SK-N-SH (cell line): ENCODE data around the gene TOM1L2. TPM values are rescaled to one million over a fixed set of nuclear protein-coding genes. Genes with fewer than 3 reads are reported as not detected.

Source experiments
- CTCF ChIA-PET: fragments of 300-600, 350-600 bp; formaldehyde crosslinking; extraction: SDS; loops from one replicate; lab custom pipeline; 2021; lab: Yijun Ruan, JAX
- POLR2A ChIA-PET: fragments of 350-600 bp; sonication (Branson Sonifier 250); formaldehyde crosslinking; extraction: SDS; loops from one replicate; lab custom pipeline; 2020; ENCODE audit warnings: antibody characterized with exemption, inconsistent platforms; lab: Yijun Ruan, JAX
- DNase-seq: peaks from one replicate; pipeline ENCODE4 v3.0.0; 2012
- H2AFZ ChIP-seq: fragments of 200-600 bp; sonication (generic); 2 replicates; pipeline ENCODE4 v1.8.1; 2016; ENCODE audit warnings: antibody characterized with exemption, mild to moderate bottlenecking, low read depth
- H3F3A ChIP-seq: fragments of 200-600 bp; sonication (generic); replicated peaks from 2 replicates; pipeline ENCODE3; 2016; ENCODE audit warnings: antibody characterized with exemption, mild to moderate bottlenecking; ENCODE audit not compliant: insufficient read depth
- H3K27ac ChIP-seq, 2 experiments: fragments of 200-500 bp in 1 of 2; fragments of 200-600 bp in 1 of 2; sonication (Bioruptor generic) in 1 of 2; sonication (generic), shearing (Covaris generic) in 1 of 2; 2 replicates each; pipeline versions ENCODE4 v1.5.1 to v1.6.1; 2014 to 2016; ENCODE audit warnings: low read depth in 2 of 2, inconsistent platforms in 1 of 2, low read length in 1 of 2, mild to moderate bottlenecking in 1 of 2, mixed read lengths in 1 of 2
- H3K27me3 ChIP-seq: fragments of 200-600 bp; sonication (generic), shearing (Covaris generic); 2 replicates; pipeline ENCODE4 v1.6.1; 2016; ENCODE audit warnings: mixed run types; ENCODE audit not compliant: insufficient read depth
- H3K36me3 ChIP-seq, 2 experiments: fragments of 200-500 bp in 1 of 2; fragments of 200-600 bp in 1 of 2; sonication (Bioruptor generic) in 1 of 2; sonication (generic) in 1 of 2; replicated peaks in 1 of 2; 2 replicates each; pipeline versions ENCODE3 to v1.5.1; 2014 to 2016; ENCODE audit warnings: low read length in 1 of 2, mild to moderate bottlenecking in 1 of 2; ENCODE audit not compliant: insufficient read depth in 2 of 2, control insufficient read depth in 1 of 2
- H3K4me1 ChIP-seq, 2 experiments: fragments of 200-500 bp in 1 of 2; fragments of 200-600 bp in 1 of 2; sonication (Bioruptor generic) in 1 of 2; sonication (generic), shearing (Covaris generic) in 1 of 2; 2 replicates each; pipeline versions ENCODE4 v1.5.1 to v1.6.1; 2014 to 2016; ENCODE audit warnings: low read depth in 1 of 2, low read length in 1 of 2, mixed run types in 1 of 2; ENCODE audit not compliant: insufficient read depth in 2 of 2, control insufficient read depth in 1 of 2
- H3K4me2 ChIP-seq: fragments of 200-600 bp; sonication (generic), shearing (Covaris generic); 2 replicates; pipeline ENCODE4 v1.6.1; 2017; ENCODE audit warnings: mixed run types
- H3K4me3 ChIP-seq, 2 experiments: fragments of 200-500 bp in 1 of 2; fragments of 200-600 bp in 1 of 2; sonication (Bioruptor generic) in 1 of 2; sonication (generic), shearing (Covaris generic) in 1 of 2; 2 replicates each; pipeline versions ENCODE4 v1.5.1 to v1.8.1; 2014 to 2016; ENCODE audit warnings: low read depth in 2 of 2, inconsistent platforms in 1 of 2, low read length in 1 of 2, mild to moderate bottlenecking in 1 of 2, mixed read lengths in 1 of 2, moderate library complexity in 1 of 2
- H3K79me2 ChIP-seq: fragments of 200-600 bp; sonication (generic); 2 replicates; pipeline ENCODE4 v1.8.1; 2017; ENCODE audit warnings: mild to moderate bottlenecking; ENCODE audit not compliant: insufficient read depth
- H3K9ac ChIP-seq: fragments of 200-600 bp; sonication (generic); 2 replicates; pipeline ENCODE4 v1.6.1; 2017; ENCODE audit warnings: mixed run types
- H3K9me2 ChIP-seq: fragments of 200-600 bp; sonication (generic); 2 replicates; pipeline ENCODE4 v1.6.1; 2017; ENCODE audit warnings: mixed run types
- H3K9me3 ChIP-seq: fragments of 200-600 bp; sonication (generic); 2 replicates; pipeline ENCODE4 v1.6.1; 2017; ENCODE audit warnings: mixed run types, mild to moderate bottlenecking, moderate library complexity
- H4K20me1 ChIP-seq: fragments of 200-600 bp; sonication (generic); 2 replicates; pipeline ENCODE4 v1.6.1; 2017; ENCODE audit warnings: mild to moderate bottlenecking, mixed run types; ENCODE audit not compliant: insufficient read depth
- CHD2 ChIP-seq: fragments of 150-350 bp; IDR thresholded peaks from 2 replicates; pipeline ENCODE4 v1.6.1; 2018; ENCODE audit warnings: low read length; ENCODE audit not compliant: partially characterized antibody
- CTCF ChIP-seq: fragments of 200-600 bp; sonication (generic); IDR thresholded peaks from 2 replicates; pipeline ENCODE4 v1.6.1; 2017; ENCODE audit warnings: antibody characterized with exemption, mild to moderate bottlenecking, moderate library complexity
- ELF1 ChIP-seq: IDR thresholded peaks from 2 replicates; pipeline ENCODE4 v1.4.0; 2012
- EP300 ChIP-seq, 2 experiments: IDR thresholded peaks; 2 replicates each; pipeline versions ENCODE4 v1.4.0 to v1.6.1; 2012; ENCODE audit warnings: borderline replicate concordance in 1 of 2, low read depth in 1 of 2, low read length in 1 of 2
- FOSL2 ChIP-seq: IDR thresholded peaks from 2 replicates; pipeline ENCODE4 v1.4.0; 2012; ENCODE audit warnings: low read depth, mild to moderate bottlenecking, moderate library complexity, borderline replicate concordance
- FOXM1 ChIP-seq: IDR thresholded peaks from 2 replicates; pipeline ENCODE4 v1.4.0; 2012; ENCODE audit warnings: low read depth, mild to moderate bottlenecking
- GABPA ChIP-seq: IDR thresholded peaks from 2 replicates; pipeline ENCODE4 v1.4.0; 2012; ENCODE audit warnings: low read depth, mild to moderate bottlenecking
- IRF3 ChIP-seq: fragments of 150-350 bp; IDR thresholded peaks from 2 replicates; pipeline ENCODE4 v1.6.1; 2016; ENCODE audit warnings: mild to moderate bottlenecking, low read depth, low read length
- NRF1 ChIP-seq: IDR thresholded peaks from 2 replicates; pipeline ENCODE4 v1.6.1; 2012; ENCODE audit warnings: low read depth, mild to moderate bottlenecking, low read length
- PBX3 ChIP-seq: IDR thresholded peaks from 2 replicates; pipeline ENCODE4; 2012
- RXRA ChIP-seq: IDR thresholded peaks from 2 replicates; pipeline ENCODE4 v1.4.0; 2012; ENCODE audit warnings: low read depth, mild to moderate bottlenecking, borderline replicate concordance
- SMC3 ChIP-seq: IDR thresholded peaks from 2 replicates; pipeline ENCODE4 v1.6.1; 2012; ENCODE audit warnings: low read depth, low read length, improper control_type of control experiment
- TEAD4 ChIP-seq: IDR thresholded peaks from 2 replicates; pipeline ENCODE4 v1.4.0; 2012; ENCODE audit warnings: mild to moderate bottlenecking, borderline replicate concordance; ENCODE audit not compliant: insufficient read depth
- YY1 ChIP-seq: IDR thresholded peaks from 2 replicates; pipeline ENCODE4 v1.4.0; 2012; ENCODE audit warnings: low read depth, mild to moderate bottlenecking
- ZBTB33 ChIP-seq: IDR thresholded peaks from 2 replicates; pipeline ENCODE4 v1.4.0; 2012; ENCODE audit warnings: low read depth, borderline replicate concordance
- WGBS: methylation state at CpG from one replicate; pipeline ENCODE4 v1.1.6; 2017; ENCODE audit warnings: low lambda C conversion rate; 5-methylcytosine and 5-hydroxymethylcytosine counted together
- polyA plus RNA-seq, 3 experiments: library from polyadenylated mRNA; depleted of rRNA; stranded (reverse); fragments of >200 nt; gene quantifications; 2 replicates each; pipeline ENCODE4 v1.2.3, GENCODE V29; 2012
- TF ChIP-seq, protein P1 (sequence below): IDR thresholded peaks from 2 replicates; pipeline ENCODE4 v1.4.0; 2012; ENCODE audit warnings: low read depth
- TF ChIP-seq, protein P2 (sequence below): fragments of 150-350 bp; IDR thresholded peaks from 2 replicates; pipeline ENCODE4 v1.6.1; 2017; ENCODE audit warnings: antibody characterized with exemption, low read length, low read depth, borderline replicate concordance

Gene TOM1L2
- polyA plus RNA-seq, 1 of the 3 experiments (the other 2 are of a cell fraction), result 85.4 TPM

DNA sequence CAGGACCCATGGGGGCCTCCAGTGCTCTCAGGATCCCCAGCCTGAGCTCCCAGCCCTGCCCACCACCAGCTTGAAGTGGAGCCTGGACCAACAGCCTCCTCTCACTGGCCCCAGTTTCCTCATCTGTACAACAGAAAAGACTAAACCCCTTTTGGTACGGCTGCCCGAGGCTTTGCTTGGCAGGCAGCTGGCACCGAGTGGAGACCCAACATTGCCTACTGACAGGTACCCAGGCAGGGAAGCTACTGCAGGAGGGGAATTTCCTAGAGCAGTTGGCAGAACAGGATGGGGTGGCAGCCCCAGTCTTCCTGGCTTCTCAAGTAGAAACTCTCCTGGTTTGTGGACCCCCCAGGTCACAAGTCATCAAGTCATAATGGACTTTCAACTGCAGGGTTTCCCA lies 149.6 kb downstream of the TOM1L2 start:
- Histone ChIP-seq H3K9me3 (no peaks in the 10 kb centered on the region), H3K79me2 (no peaks in the 10 kb centered on the region), H2AFZ (no peak overlapping the region), H3K4me2 (peak overlapping the region; percentile 69; the same call in 1 of the 2 replicates), H3K27ac (peak overlapping the region in 1 of 2 experiments; percentile 86; a peak in 2 of 4 replicates), H3K9ac (no peak overlapping the region), H3K4me1 (peaks cover 40 to 94% of the 10 kb centered on the region in 2 experiments), H3K36me3 (peaks cover 0 to 17% of the 10 kb centered on the region in 2 experiments), H3F3A (peaks cover 12% of the 10 kb centered on the region), H3K4me3 (peak overlapping the region in 1 of 2 experiments; percentile 49; a peak in 2 of 4 replicates), H4K20me1 (peaks cover 7% of the 10 kb centered on the region; the same call in 1 of the 2 replicates), H3K27me3 (no peaks in the 10 kb centered on the region), H3K9me2 (no peaks in the 10 kb centered on the region)
- ChIA-PET CTCF (interaction anchor here (1.1 to 5.6 kb wide), 3 partner anchors 10 to 91 kb away, joined by 3 to 32 read pairs (median 32); no protein-coding TSS in a partner anchor), POLR2A (interaction anchor here (1.2 to 1.4 kb wide), 2 partner anchors 8 to 14 kb away, joined by 5 to 8 read pairs; partner anchors contain the start of gene SREBF1)
- WGBS, result 100% methylated on average over 3 of the region's 3 CpGs
- no peak for TF ChIP-seq GABPA
- no peak for TF ChIP-seq IRF3
- TF ChIP-seq, protein P1, sequence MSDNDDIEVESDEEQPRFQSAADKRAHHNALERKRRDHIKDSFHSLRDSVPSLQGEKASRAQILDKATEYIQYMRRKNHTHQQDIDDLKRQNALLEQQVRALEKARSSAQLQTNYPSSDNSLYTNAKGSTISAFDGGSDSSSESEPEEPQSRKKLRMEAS, result no peak
- TF ChIP-seq, protein P2, sequence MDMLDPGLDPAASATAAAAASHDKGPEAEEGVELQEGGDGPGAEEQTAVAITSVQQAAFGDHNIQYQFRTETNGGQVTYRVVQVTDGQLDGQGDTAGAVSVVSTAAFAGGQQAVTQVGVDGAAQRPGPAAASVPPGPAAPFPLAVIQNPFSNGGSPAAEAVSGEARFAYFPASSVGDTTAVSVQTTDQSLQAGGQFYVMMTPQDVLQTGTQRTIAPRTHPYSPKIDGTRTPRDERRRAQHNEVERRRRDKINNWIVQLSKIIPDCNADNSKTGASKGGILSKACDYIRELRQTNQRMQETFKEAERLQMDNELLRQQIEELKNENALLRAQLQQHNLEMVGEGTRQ, result no peak
- no peak for TF ChIP-seq ELF1
- no peak for TF ChIP-seq EP300 (IDR thresholded peaks at IDR 0.05; ENCODE audit: borderline replicate concordance in 1 of 2, low read depth in 1 of 2, low read length in 1 of 2)
- TF ChIP-seq ZBTB33, result no peak
- TF ChIP-seq FOSL2, result no peak
- no peak for TF ChIP-seq RXRA
- TF ChIP-seq NRF1, result no peak
- no peak for TF ChIP-seq TEAD4
- no peak for DNase-seq

DNA sequence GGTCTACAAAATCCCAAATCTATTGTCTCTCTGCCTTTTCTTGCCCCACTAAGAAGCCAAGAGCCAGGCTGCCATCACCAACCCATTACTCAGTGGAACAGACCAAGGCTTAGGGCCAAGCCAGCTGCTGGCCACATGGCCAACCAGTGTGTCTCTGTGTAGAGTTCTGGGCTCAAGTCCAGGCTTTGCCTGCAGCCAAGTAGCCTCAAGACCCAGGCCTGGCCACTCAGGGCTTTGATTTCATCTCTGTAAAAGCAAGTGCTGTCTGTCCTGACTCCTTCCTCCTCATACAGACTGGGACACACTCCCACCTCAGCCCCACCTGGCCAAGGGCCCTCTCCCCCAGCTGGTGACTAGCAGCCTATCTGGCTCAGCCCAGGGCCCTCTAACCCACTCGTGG lies 150.0 kb downstream of the TOM1L2 start:
- H3K27me3 ChIP-seq, result no peaks in the 10 kb centered on the region
- peaks cover 0 to 21% of the 10 kb centered on the region in 2 experiments for H3K36me3 ChIP-seq
- whole genome bisulfite sequencing, result 60% methylated on average over 1 of the region's 1 CpG
- H3K9ac ChIP-seq, result no peak overlapping the region
- no peak for DNase-seq
- peaks cover 40 to 94% of the 10 kb centered on the region in 2 experiments for H3K4me1 ChIP-seq
- H3K4me2 ChIP-seq, result peak overlapping the region; percentile 69; the same call in 1 of the 2 replicates
- ChIA-PET POLR2A (interaction anchor here (1.2 to 1.4 kb wide), 2 partner anchors 8 to 14 kb away, joined by 5 to 8 read pairs; partner anchors contain the start of gene SREBF1), CTCF (interaction anchor here (1.1 to 5.6 kb wide), 3 partner anchors 10 to 91 kb away, joined by 3 to 32 read pairs (median 32); no protein-coding TSS in a partner anchor)
- H3K4me3 ChIP-seq, result peak overlapping the region in 1 of 2 experiments; percentile 49; a peak in 2 of 4 replicates
- no peak overlapping the region for H2AFZ ChIP-seq
- peaks cover 7% of the 10 kb centered on the region; the same call in 1 of the 2 replicates for H4K20me1 ChIP-seq
- H3K27ac ChIP-seq, result peak overlapping the region in 1 of 2 experiments; percentile 86; a peak in 2 of 4 replicates
- H3K9me3 ChIP-seq, result no peaks in the 10 kb centered on the region
- H3K9me2 ChIP-seq, result no peaks in the 10 kb centered on the region
- H3F3A ChIP-seq, result peaks cover 13% of the 10 kb centered on the region
- no peaks in the 10 kb centered on the region for H3K79me2 ChIP-seq
- TF ChIP-seq PBX3 (no peak; the same call in 1 of the 2 replicates), EP300 (IDR thresholded peaks at IDR 0.05; ENCODE audit: borderline replicate concordance in 1 of 2, low read depth in 1 of 2, low read length in 1 of 2) (peak in 1 of 2 experiments; percentile 26; a peak in 1 of 4 replicates), GABPA (no peak), YY1 (no peak), FOXM1 (no peak), SMC3 (no peak), FOSL2 (no peak), CTCF (no peak), CHD2 (no peak)
- TF ChIP-seq, protein P2, result no peak
